ENCODE measurements around the gene RAB35.
A peak's percentile ranks its signal among the peaks of the same experiment; 100 is the strongest.

The RAB35 gene

GRCh38 chr12:120132054-120132836 lies 15.7 kb upstream of the RAB35 start:
- Histone ChIP-seq H3K27me3 (ENCODE audit: low read depth, low read length) (no peaks in the 10 kb centered on the region), H3K9me3 (ENCODE audit: control insufficient read depth in 1 of 2, low read length in 2 of 2) (no peaks in the 10 kb centered on the region), H3K4me1 (ENCODE audit: control insufficient read depth in 1 of 2, insufficient read depth in 2 of 2, low read length in 2 of 2) (peaks cover 0 to 3% of the 10 kb centered on the region in 2 donors), H3K4me3 (ENCODE audit: low read depth in 1 of 2, low read length in 2 of 2) (no peak overlapping the region), H3K27ac (ENCODE audit: low read length) (no peak overlapping the region), H3K36me3 (ENCODE audit: control insufficient read depth in 1 of 2, insufficient read depth in 2 of 2, low read length in 2 of 2) (peaks cover 84 to 98% of the 10 kb centered on the region in 2 donors)

GRCh38 chr12:120131116-120131515 lies 14.6 kb upstream of the RAB35 start:
- peaks cover 3% of the 10 kb centered on the region in 2 donors for H3K4me1 ChIP-seq (ENCODE audit: control insufficient read depth in 1 of 2, insufficient read depth in 2 of 2, low read length in 2 of 2)
- no peaks in the 10 kb centered on the region for H3K27me3 ChIP-seq (ENCODE audit: low read depth, low read length)
- H3K36me3 ChIP-seq (ENCODE audit: control insufficient read depth in 1 of 2, insufficient read depth in 2 of 2, low read length in 2 of 2), result peaks cover 73 to 93% of the 10 kb centered on the region in 2 donors
- no peaks in the 10 kb centered on the region for H3K9me3 ChIP-seq (ENCODE audit: control insufficient read depth in 1 of 2, low read length in 2 of 2)
- no peak overlapping the region for H3K4me3 ChIP-seq (ENCODE audit: low read depth in 1 of 2, low read length in 2 of 2)
- no peak overlapping the region for H3K27ac ChIP-seq (ENCODE audit: low read length)

DNA sequence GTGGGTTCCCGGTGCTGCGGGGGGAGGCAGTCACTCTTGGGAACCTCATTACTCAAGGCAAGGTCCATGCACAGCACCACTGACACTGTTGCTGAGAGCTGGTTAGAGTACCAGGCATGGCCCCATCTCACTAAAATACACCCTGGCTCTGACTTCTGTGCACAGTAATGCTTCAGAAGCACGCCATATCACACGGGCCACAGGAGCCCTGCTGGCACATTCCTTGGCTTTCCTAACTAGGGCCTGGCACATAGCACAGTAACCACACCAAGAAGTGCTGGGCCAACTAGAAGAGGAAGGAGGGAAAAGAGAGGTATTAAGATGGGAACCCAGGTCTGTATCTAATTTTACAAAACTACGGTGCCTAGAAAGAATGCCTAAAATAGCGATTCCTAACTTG lies 13.5 kb upstream of the RAB35 start:
- H3K27me3 ChIP-seq (ENCODE audit: low read depth, low read length), result no peaks in the 10 kb centered on the region
- H3K36me3 ChIP-seq (ENCODE audit: control insufficient read depth in 1 of 2, insufficient read depth in 2 of 2, low read length in 2 of 2), result peaks cover 67 to 82% of the 10 kb centered on the region in 2 donors
- H3K4me1 ChIP-seq (ENCODE audit: control insufficient read depth in 1 of 2, insufficient read depth in 2 of 2, low read length in 2 of 2), result peaks cover 3 to 8% of the 10 kb centered on the region in 2 donors
- H3K9me3 ChIP-seq (ENCODE audit: control insufficient read depth in 1 of 2, low read length in 2 of 2), result no peaks in the 10 kb centered on the region
- H3K27ac ChIP-seq (ENCODE audit: low read length), result no peak overlapping the region
- no peak overlapping the region for H3K4me3 ChIP-seq (ENCODE audit: low read depth in 1 of 2, low read length in 2 of 2)

GRCh38 chr12:120126635-120127005 lies 10.1 kb upstream of the RAB35 start:
- Histone ChIP-seq H3K27me3 (ENCODE audit: low read depth, low read length) (no peaks in the 10 kb centered on the region), H3K27ac (ENCODE audit: low read length) (no peak overlapping the region), H3K4me1 (ENCODE audit: control insufficient read depth in 1 of 2, insufficient read depth in 2 of 2, low read length in 2 of 2) (peaks cover 0 to 8% of the 10 kb centered on the region in 2 donors), H3K9me3 (ENCODE audit: control insufficient read depth in 1 of 2, low read length in 2 of 2) (no peaks in the 10 kb centered on the region), H3K36me3 (ENCODE audit: control insufficient read depth in 1 of 2, insufficient read depth in 2 of 2, low read length in 2 of 2) (peaks cover 35 to 48% of the 10 kb centered on the region in 2 donors), H3K4me3 (ENCODE audit: low read depth in 1 of 2, low read length in 2 of 2) (no peak overlapping the region)

- H3K4me3 ChIP-seq (ENCODE audit: low read depth in 1 of 2, low read length in 2 of 2), result no peak overlapping the region
- peaks cover 0 to 8% of the 10 kb centered on the region in 2 donors for H3K4me1 ChIP-seq (ENCODE audit: control insufficient read depth in 1 of 2, insufficient read depth in 2 of 2, low read length in 2 of 2)
- no peak overlapping the region for H3K27ac ChIP-seq (ENCODE audit: low read length)
- no peaks in the 10 kb centered on the region for H3K27me3 ChIP-seq (ENCODE audit: low read depth, low read length)
- H3K36me3 ChIP-seq (ENCODE audit: control insufficient read depth in 1 of 2, insufficient read depth in 2 of 2, low read length in 2 of 2), result peaks cover 29 to 42% of the 10 kb centered on the region in 2 donors
- no peaks in the 10 kb centered on the region for H3K9me3 ChIP-seq (ENCODE audit: control insufficient read depth in 1 of 2, low read length in 2 of 2)
Observed at GRCh38 chr12:120125792-120126634, 9.5 kb upstream of the RAB35 start.

DNA sequence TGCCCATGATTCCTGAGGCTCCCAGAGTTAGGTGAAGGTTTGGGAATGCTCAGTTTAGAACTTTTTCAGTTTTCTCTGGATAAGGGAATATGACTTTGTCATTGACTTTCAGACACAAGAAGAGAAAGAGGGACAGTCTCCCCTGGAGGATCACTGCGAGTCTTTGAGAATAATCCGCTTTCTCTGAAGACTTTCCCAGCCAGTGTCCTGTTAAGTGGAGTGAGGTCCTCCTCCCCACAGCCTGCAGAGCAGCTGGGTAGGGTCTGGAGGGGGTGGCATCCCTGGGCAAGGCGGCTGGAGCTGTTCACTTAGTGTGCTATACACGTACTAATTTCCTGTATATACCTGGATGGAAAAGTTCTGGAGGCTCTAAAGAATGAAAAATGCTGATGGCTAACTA lies 8.5 kb upstream of the RAB35 start:
- H3K4me1 ChIP-seq (ENCODE audit: control insufficient read depth in 1 of 2, insufficient read depth in 2 of 2, low read length in 2 of 2), result peaks cover 0 to 8% of the 10 kb centered on the region in 2 donors
- no peaks in the 10 kb centered on the region for H3K9me3 ChIP-seq (ENCODE audit: control insufficient read depth in 1 of 2, low read length in 2 of 2)
- H3K4me3 ChIP-seq (ENCODE audit: low read depth in 1 of 2, low read length in 2 of 2), result no peak overlapping the region
- H3K27me3 ChIP-seq (ENCODE audit: low read depth, low read length), result no peaks in the 10 kb centered on the region
- H3K27ac ChIP-seq (ENCODE audit: low read length), result no peak overlapping the region
- peaks cover 19 to 32% of the 10 kb centered on the region in 2 donors for H3K36me3 ChIP-seq (ENCODE audit: control insufficient read depth in 1 of 2, insufficient read depth in 2 of 2, low read length in 2 of 2)

- H3K36me3 ChIP-seq (ENCODE audit: control insufficient read depth in 1 of 2, insufficient read depth in 2 of 2, low read length in 2 of 2), result peaks cover 0 to 2% of the 10 kb centered on the region in 2 donors
- no peak overlapping the region for H3K27ac ChIP-seq (ENCODE audit: low read length)
- H3K4me3 ChIP-seq (ENCODE audit: low read depth in 1 of 2, low read length in 2 of 2), result no peak overlapping the region
- no peaks in the 10 kb centered on the region for H3K27me3 ChIP-seq (ENCODE audit: low read depth, low read length)
- peaks cover 8 to 29% of the 10 kb centered on the region in 2 donors for H3K4me1 ChIP-seq (ENCODE audit: control insufficient read depth in 1 of 2, insufficient read depth in 2 of 2, low read length in 2 of 2)
- H3K9me3 ChIP-seq (ENCODE audit: control insufficient read depth in 1 of 2, low read length in 2 of 2), result no peaks in the 10 kb centered on the region
Observed at GRCh38 chr12:120121766-120122293, 5.3 kb upstream of the RAB35 start.

DNA sequence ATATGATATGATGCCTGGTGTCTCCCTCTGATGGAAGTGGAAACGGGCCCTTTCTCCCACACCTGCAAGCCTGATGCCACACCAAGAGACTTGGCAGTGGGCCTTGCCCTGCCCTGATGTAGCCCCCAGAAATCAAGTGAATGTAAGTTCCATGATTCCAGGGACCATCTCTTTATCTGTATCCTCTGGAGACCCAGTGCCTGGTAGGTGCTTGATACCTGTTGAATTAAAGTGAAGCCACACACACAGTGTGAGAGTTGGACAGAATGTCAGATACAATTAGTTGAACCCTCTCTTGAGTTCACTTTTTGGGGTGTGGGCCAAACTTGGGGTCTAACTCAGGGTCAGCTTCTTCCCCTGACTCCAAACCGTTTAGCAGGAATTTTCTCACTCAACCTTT lies 4.8 kb upstream of the RAB35 start:
- Histone ChIP-seq H3K36me3 (ENCODE audit: control insufficient read depth in 1 of 2, insufficient read depth in 2 of 2, low read length in 2 of 2) (no peaks in the 10 kb centered on the region), H3K27ac (ENCODE audit: low read length) (no peak overlapping the region), H3K4me3 (ENCODE audit: low read depth in 1 of 2, low read length in 2 of 2) (no peak overlapping the region), H3K9me3 (ENCODE audit: control insufficient read depth in 1 of 2, low read length in 2 of 2) (no peaks in the 10 kb centered on the region), H3K27me3 (ENCODE audit: low read depth, low read length) (no peaks in the 10 kb centered on the region), H3K4me1 (ENCODE audit: control insufficient read depth in 1 of 2, insufficient read depth in 2 of 2, low read length in 2 of 2) (peaks cover 8 to 28% of the 10 kb centered on the region in 2 donors)

DNA sequence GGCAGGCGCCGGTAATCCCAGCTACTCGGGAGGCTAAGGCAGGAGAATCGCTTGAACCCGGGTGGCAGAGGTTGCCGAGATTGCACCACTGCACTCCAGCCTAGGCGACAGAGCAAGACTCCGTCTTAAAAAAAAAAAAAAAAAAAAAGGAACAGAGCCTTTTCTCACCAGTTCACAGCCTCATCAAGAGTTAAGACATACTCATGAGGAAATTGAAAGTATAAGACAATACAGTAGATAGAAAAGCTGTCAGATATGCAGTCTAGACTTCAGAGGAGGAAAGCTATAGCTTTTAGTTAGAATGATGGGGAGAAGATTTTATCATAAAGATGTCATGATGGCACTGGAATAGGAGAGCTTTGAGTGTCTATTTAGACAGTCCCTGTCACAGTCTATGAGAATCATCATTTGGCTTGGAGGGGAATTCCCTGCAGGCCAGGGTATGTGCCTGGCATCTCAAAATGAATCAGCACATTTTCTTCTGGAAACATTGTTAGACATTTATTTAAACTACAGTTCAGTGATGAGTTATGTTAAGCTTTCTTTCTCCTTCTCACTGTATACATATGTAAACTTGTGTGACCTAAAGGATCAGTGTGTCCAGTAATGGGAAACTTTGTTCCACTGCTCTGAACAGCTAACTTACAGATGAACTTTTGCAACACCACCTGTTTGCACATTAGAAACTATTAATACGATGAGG lies 2.9 kb upstream of the RAB35 start:
- no peaks in the 10 kb centered on the region for H3K27me3 ChIP-seq (ENCODE audit: low read depth, low read length)
- H3K27ac ChIP-seq (ENCODE audit: low read length), result no peak overlapping the region

GRCh38 chr12:120118321-120119061 lies 1.9 kb upstream of the RAB35 start:
- peak overlapping the region; percentile 81 to 92 for H3K4me3 ChIP-seq (ENCODE audit: low read depth in 1 of 2, low read length in 2 of 2)
- no peaks in the 10 kb centered on the region for H3K27me3 ChIP-seq (ENCODE audit: low read depth, low read length)
- H3K9me3 ChIP-seq (ENCODE audit: control insufficient read depth in 1 of 2, low read length in 2 of 2), result no peaks in the 10 kb centered on the region
- H3K36me3 ChIP-seq (ENCODE audit: control insufficient read depth in 1 of 2, insufficient read depth in 2 of 2, low read length in 2 of 2), result no peaks in the 10 kb centered on the region
- peaks cover 20 to 38% of the 10 kb centered on the region in 2 donors for H3K4me1 ChIP-seq (ENCODE audit: control insufficient read depth in 1 of 2, insufficient read depth in 2 of 2, low read length in 2 of 2)
- peak overlapping the region; percentile 79 for H3K27ac ChIP-seq (ENCODE audit: low read length)

More for the DNA sequence above, 2.9 kb upstream of the RAB35 start:
- H3K36me3 ChIP-seq (ENCODE audit: control insufficient read depth in 1 of 2, insufficient read depth in 2 of 2, low read length in 2 of 2), result no peaks in the 10 kb centered on the region
- H3K4me3 ChIP-seq (ENCODE audit: low read depth in 1 of 2, low read length in 2 of 2), result no peak overlapping the region
- peaks cover 20 to 36% of the 10 kb centered on the region in 2 donors for H3K4me1 ChIP-seq (ENCODE audit: control insufficient read depth in 1 of 2, insufficient read depth in 2 of 2, low read length in 2 of 2)
- H3K9me3 ChIP-seq (ENCODE audit: control insufficient read depth in 1 of 2, low read length in 2 of 2), result no peaks in the 10 kb centered on the region
